HCT116 (cell line): Measurements from ENCODE around the gene CCL17. TPM values are rescaled to one million over a fixed set of nuclear protein-coding genes. Genes with fewer than 3 reads are reported as not detected.
A peak's percentile ranks its signal among the peaks of the same experiment; 100 is the strongest.

ENCODE experiments used
- ATAC-seq: fragments of 200-7000 bp; cut with Tn5 transposase; 2 replicates; pipeline ENCODE4 v1.9.1; 2020; ENCODE audit warnings: mild to moderate bottlenecking, moderate library complexity
- BruUV-seq: library from RNA; stranded (reverse); fragments of 400-500 nt; replicated peaks from 2 replicates; lab custom pipeline; 2021; lab: Mats Ljungman, UMichigan
- CTCF ChIA-PET: fragments of 300-600 bp; sonication (Branson Sonifier 250); formaldehyde crosslinking; loops from one replicate; lab custom pipeline; 2021; ENCODE audit warnings: antibody characterized with exemption; lab: Charles Lee
- POLR2A ChIA-PET: fragments of 300-600, 350-600 bp; sonication (Branson Sonifier 250); formaldehyde crosslinking; loops from one replicate; lab custom pipeline; 2021; ENCODE audit warnings: antibody characterized with exemption; lab: Charles Lee
- RAD21 ChIA-PET, 2 experiments: fragments of 300-600 bp; sonication (Branson Sonifier 250); formaldehyde crosslinking; loops; one replicate each; lab custom pipeline; 2023; ENCODE audit warnings: low total read pairs in 2 of 2; ENCODE audit not compliant: uncharacterized antibody in 2 of 2, unreplicated experiment in 2 of 2, low non-redundant PET in 1 of 2; lab: Charles Lee
- DNase-seq: peaks from one replicate; pipeline ENCODE4 v3.0.0-alpha.2; 2010; ENCODE audit warnings: low read depth, low spot score
- H2AFZ ChIP-seq: fragments of 200-600 bp; shearing (Covaris generic), sonication (generic); 2 replicates; pipeline ENCODE4 v1.6.1; 2017; ENCODE audit warnings: low read depth, mixed run types, mixed read lengths, antibody characterized with exemption, low read length; ENCODE audit not compliant: poor library complexity, severe bottlenecking
- H3K27ac ChIP-seq: 2 replicates; pipeline ENCODE4 v1.5.1; 2012; ENCODE audit warnings: low read depth, low read length
- H3K27me3 ChIP-seq: fragments of 200-600 bp; sonication (generic); 2 replicates; pipeline ENCODE4 v1.6.1; 2016; ENCODE audit warnings: mixed run types, low read length, mixed read lengths; ENCODE audit not compliant: insufficient read depth
- H3K36me3 ChIP-seq, 2 experiments: fragments of 200-500 bp in 1 of 2; fragments of 200-600 bp in 1 of 2; sonication (Bioruptor generic) in 1 of 2; sonication (generic) in 1 of 2; 2 replicates each; pipeline versions ENCODE4 v1.5.1 to v1.6.1; 2014 to 2016; ENCODE audit warnings: low read length in 2 of 2, inconsistent platforms in 1 of 2, mixed read lengths in 1 of 2, mixed run types in 1 of 2; ENCODE audit not compliant: insufficient read depth in 2 of 2, control insufficient read depth in 1 of 2
- H3K4me1 ChIP-seq, 2 experiments: fragments of 200-600 bp in 1 of 2; sonication (generic) in 1 of 2; 2 replicates each; pipeline versions ENCODE4 v1.5.1 to v1.6.1; 2012 to 2017; ENCODE audit warnings: low read length in 2 of 2, inconsistent platforms in 1 of 2, mild to moderate bottlenecking in 1 of 2, mixed read lengths in 1 of 2, mixed run types in 1 of 2, moderate library complexity in 1 of 2; ENCODE audit not compliant: insufficient read depth in 2 of 2, control insufficient read depth in 1 of 2
- H3K4me2 ChIP-seq: fragments of 200-600 bp; sonication (generic); 2 replicates; pipeline ENCODE4 v1.6.1; 2017; ENCODE audit warnings: mixed run types, low read length, mixed read lengths
- H3K4me3 ChIP-seq, 2 experiments: fragments of 200-600 bp in 1 of 2; sonication (generic) in 1 of 2; replicated peaks in 1 of 2; 2 replicates each; pipeline ENCODE4 v1.5.1; 2011 to 2016; ENCODE audit warnings: low read length in 2 of 2, control low read depth in 1 of 2, low read depth in 1 of 2, mild to moderate bottlenecking in 1 of 2, mixed read lengths in 1 of 2, mixed run types in 1 of 2
- H3K79me2 ChIP-seq: fragments of 200-600 bp; sonication (generic); 2 replicates; pipeline ENCODE4 v1.6.1; 2017; ENCODE audit warnings: mild to moderate bottlenecking, mixed run types, low read length, moderate library complexity, mixed read lengths; ENCODE audit not compliant: insufficient read depth
- H3K9ac ChIP-seq: fragments of 200-600 bp; sonication (generic); 2 replicates; pipeline ENCODE4 v1.6.1; 2016; ENCODE audit warnings: low read length, mixed read lengths
- H3K9me2 ChIP-seq: fragments of 200-600 bp; sonication (generic), shearing (Covaris generic); 2 replicates; pipeline ENCODE4 v1.6.1; 2017; ENCODE audit warnings: mixed run types, mild to moderate bottlenecking, moderate library complexity; ENCODE audit not compliant: insufficient read depth
- H3K9me3 ChIP-seq, 2 experiments: fragments of 200-500 bp in 1 of 2; fragments of 200-600 bp in 1 of 2; sonication (Bioruptor generic) in 1 of 2; sonication (generic) in 1 of 2; 2 replicates each; pipeline ENCODE4 v1.6.1; 2014 to 2017; ENCODE audit warnings: low read length in 2 of 2, mixed read lengths in 2 of 2, inconsistent platforms in 1 of 2, low read depth in 1 of 2, mild to moderate bottlenecking in 1 of 2, mixed run types in 1 of 2, moderate library complexity in 1 of 2; ENCODE audit not compliant: control insufficient read depth in 1 of 2, insufficient read depth in 1 of 2
- H4K20me1 ChIP-seq: fragments of 200-600 bp; sonication (generic), shearing (Covaris generic); 2 replicates; pipeline ENCODE4 v1.6.1; 2017; ENCODE audit warnings: mixed run types, mild to moderate bottlenecking, moderate library complexity; ENCODE audit not compliant: insufficient read depth
- ATF3 ChIP-seq: IDR thresholded peaks from 2 replicates; pipeline ENCODE4 v1.6.1; 2012
- CBX3 ChIP-seq: IDR thresholded peaks from 2 replicates; pipeline ENCODE4 v1.6.1; 2012; ENCODE audit warnings: low read depth
- CEBPB ChIP-seq: IDR thresholded peaks from 2 replicates; pipeline ENCODE4 v1.6.1; 2012; ENCODE audit warnings: low read depth
- CTCF ChIP-seq, 3 experiments: fragments of 200-600 bp in 1 of 3; sonication (generic) in 1 of 3; IDR thresholded peaks in 2 of 3; conservative IDR thresholded peaks in 1 of 3; 2 replicates each; pipeline ENCODE4 v1.5.1; 2012 to 2017; ENCODE audit warnings: low read depth in 2 of 3, low read length in 2 of 3, antibody characterized with exemption in 1 of 3, borderline replicate concordance in 1 of 3, control low read depth in 1 of 3, mild to moderate bottlenecking in 1 of 3, mixed read lengths in 1 of 3, mixed run types in 1 of 3, moderate library complexity in 1 of 3; ENCODE audit not compliant: insufficient read depth in 1 of 3
- EZH2 ChIP-seq: fragments of 200-600 bp; sonication (generic); IDR thresholded peaks from 2 replicates; pipeline ENCODE4 v1.6.1; 2017; ENCODE audit warnings: antibody characterized with exemption, mixed run types
- EZH2phosphoT487 ChIP-seq: fragments of 200-600 bp; IDR thresholded peaks from 2 replicates; pipeline ENCODE4 v1.6.1; 2018; ENCODE audit warnings: antibody characterized with exemption, borderline replicate concordance
- FOSL1 ChIP-seq: IDR thresholded peaks from 2 replicates; pipeline ENCODE4 v1.6.1; 2012; ENCODE audit warnings: low read depth
- JUND ChIP-seq: IDR thresholded peaks from 2 replicates; pipeline ENCODE4 v1.6.1; 2012
- MAX ChIP-seq: IDR thresholded peaks from 2 replicates; pipeline ENCODE4 v1.6.1; 2012
- POLR2A ChIP-seq: IDR thresholded peaks from 2 replicates; pipeline ENCODE4 v1.7.0; 2011; ENCODE audit warnings: borderline replicate concordance; ENCODE audit not compliant: insufficient read depth, insufficient read length; ENCODE audit errors: extremely low read depth
- POLR2AphosphoS5 ChIP-seq: IDR thresholded peaks from 2 replicates; pipeline ENCODE4 v1.6.1; 2011; ENCODE audit warnings: mild to moderate bottlenecking, low read depth, low read length, moderate library complexity
- RAD21 ChIP-seq: IDR thresholded peaks from 2 replicates; pipeline ENCODE4 v1.6.1; 2012; ENCODE audit warnings: low read depth, mild to moderate bottlenecking
- REST ChIP-seq: IDR thresholded peaks from 2 replicates; pipeline ENCODE4 v1.6.1; 2012; ENCODE audit warnings: low read depth
- SRF ChIP-seq: IDR thresholded peaks from 2 replicates; pipeline ENCODE4 v1.6.1; 2012; ENCODE audit warnings: low read depth
- TCF7L2 ChIP-seq: IDR thresholded peaks from 2 replicates; pipeline ENCODE4 v1.7.0; 2011; ENCODE audit warnings: borderline replicate concordance, inconsistent platforms; ENCODE audit not compliant: insufficient read depth, insufficient read length; ENCODE audit errors: extremely low read depth
- YY1 ChIP-seq: IDR thresholded peaks from 2 replicates; pipeline ENCODE4 v1.6.1; 2011; ENCODE audit warnings: low read length, low read depth, moderate library complexity, mild to moderate bottlenecking; ENCODE audit not compliant: insufficient replicate concordance; ENCODE audit errors: extremely low read depth
- ZBTB33 ChIP-seq: IDR thresholded peaks from 2 replicates; pipeline ENCODE4 v1.6.1; 2011; ENCODE audit warnings: mild to moderate bottlenecking, low read length, moderate library complexity; ENCODE audit not compliant: insufficient replicate concordance; ENCODE audit errors: extremely low read depth
- ZFX ChIP-seq: fragments of 450-650 bp; IDR thresholded peaks from 2 replicates; pipeline ENCODE4 v1.6.1; 2017
- intact Hi-C: fragments of 100-400 bp; cut with micrococcal nuclease; formaldehyde crosslinking; loops from 2 replicates; pipeline ENCODE4 v1.10.0; 2022
- total RNA-seq: library from RNA; stranded (reverse); gene quantifications from one replicate; pipeline ENCODE4 v1.2.1, GENCODE V29; 2021; ENCODE audit not compliant: unreplicated experiment

CCL17 gene
- total RNA-seq, 1 experiment from 2014 or later: not detected

- Histone ChIP-seq H3K79me2 (peaks cover 39% of the 10 kb centered on the region), H4K20me1 (no peaks in the 10 kb centered on the region; the same call in 1 of the 2 replicates), H3K4me2 (peak within 1 kb of the TSS; percentile 78), H3K4me3 (peak within 1 kb of the TSS; percentile 82 to 94), H3K27me3 (no peaks in the 10 kb centered on the region), H3K9me2 (no peaks in the 10 kb centered on the region), H3K4me1 (peaks cover 8 to 10% of the 10 kb centered on the region in 2 experiments; a peak in 3 of 4 replicates), H3K27ac (peak within 1 kb of the TSS; percentile 61), H3K36me3 (peaks cover 41 to 42% of the 10 kb centered on the region in 2 experiments; a peak in 3 of 4 replicates), H2AFZ (no peak within 1 kb of the TSS), H3K9me3 (no peaks in the 10 kb centered on the region), H3K9ac (peak within 1 kb of the TSS; percentile 85)
- ChIA-PET RAD21 (no interaction called here), POLR2A (interaction anchor here (0.6 to 1.4 kb wide), 4 partner anchors 10 to 332 kb away, joined by 3 to 10 read pairs (median 5); partner anchors contain the start of genes CIAPIN1 and COQ9), CTCF (interaction anchor here (0.8 to 2.6 kb wide), 10 partner anchors 10 to 162 kb away, joined by 3 to 16 read pairs (median 5); partner anchors contain the start of genes CIAPIN1 and COQ9)
- intact Hi-C loops: no loop called here
- peak; percentile 72 for DNase-seq
- ATAC-seq: peak; percentile 94
- no TSS peak for BruUV-seq
- peak; percentile 77 for TF ChIP-seq YY1
- no peak for TF ChIP-seq EZH2phosphoT487
- TF ChIP-seq CTCF (IDR thresholded peaks at IDR 0.05 in 2 of 3, conservative IDR thresholded peaks at IDR 0.05 in 1 of 3; ENCODE audit: borderline replicate concordance in 1 of 3, insufficient read depth in 1 of 3, low read depth in 2 of 3, low read length in 2 of 3): peak; percentile 62 to 83 (median 80); a peak in 5 of 6 replicates
- TF ChIP-seq REST: no peak
- TF ChIP-seq TCF7L2: peak; percentile 15
- peak; percentile 92 for TF ChIP-seq POLR2A
- TF ChIP-seq RAD21: no peak
- TF ChIP-seq ATF3: no peak
- no peak for TF ChIP-seq EZH2
- peak; percentile 68 for TF ChIP-seq MAX
- peak; percentile 70; the same call in 1 of the 2 replicates for TF ChIP-seq ZFX
- peak; percentile 94 for TF ChIP-seq CBX3
- TF ChIP-seq CEBPB: no peak
- TF ChIP-seq POLR2AphosphoS5: peak; percentile 99
- TF ChIP-seq JUND: 0 out of 2 replicates have a peak, but pooled peaks have one; percentile 1
- no peak for TF ChIP-seq SRF
- no peak for TF ChIP-seq ZBTB33
- TF ChIP-seq FOSL1: no peak
Observed at GRCh38 chr16:57462209-57462977, 57.8 kb downstream of the CCL17 start, which contains the start of gene POLR2C. Gene POLR2C, plus strand, starts transcription at chr16:57462679. Its CDS starts 46 bp downstream, at chr16:57462725.
